ENCODE measurements around the gene ATP1B3.
"Not testable (repeated sequence)": the region's sequence is repeated elsewhere in the genome, so short reads cannot be mapped to it uniquely, and the experiment has no call there.

Gene ATP1B3

GRCh38 chr3:141945726-141946485, 69.5 kb downstream of the ATP1B3 start:
- DNase-seq (ENCODE audit: low read depth in 3 of 3), result no peak

- DNase-seq (ENCODE audit: low read depth in 3 of 3), result no peak
Measured at GRCh38 chr3:141949399-141949798, 73.0 kb downstream of the ATP1B3 start.

GRCh38 chr3:141949972-141950371, 73.5 kb downstream of the ATP1B3 start:
- no peak for DNase-seq (ENCODE audit: low read depth in 3 of 3)

GRCh38 chr3:141950572-141951493, 74.4 kb downstream of the ATP1B3 start:
- no peak for DNase-seq (ENCODE audit: low read depth in 3 of 3)

GRCh38 chr3:141952611-141953010, 76.2 kb downstream of the ATP1B3 start:
- no peak for DNase-seq (ENCODE audit: low read depth in 3 of 3)

GRCh38 chr3:141955175-141955574, 78.7 kb downstream of the ATP1B3 start:
- no peak for DNase-seq (ENCODE audit: low read depth in 3 of 3)

GRCh38 chr3:141959589-141960554, 83.4 kb downstream of the ATP1B3 start:
- DNase-seq (ENCODE audit: low read depth in 3 of 3), result no peak

GRCh38 chr3:141960731-141961130, 84.3 kb downstream of the ATP1B3 start:
- DNase-seq (ENCODE audit: low read depth in 3 of 3), result no peak

GRCh38 chr3:141963301-141963700, 86.9 kb downstream of the ATP1B3 start:
- no peak for DNase-seq (ENCODE audit: low read depth in 3 of 3)

GRCh38 chr3:141965471-141965870, 89.0 kb downstream of the ATP1B3 start:
- no peak for DNase-seq (ENCODE audit: low read depth in 3 of 3)

GRCh38 chr3:141969711-141970110, 93.3 kb downstream of the ATP1B3 start:
- DNase-seq (ENCODE audit: low read depth in 3 of 3), result no peak

- no peak for DNase-seq (ENCODE audit: low read depth in 3 of 3)
Measured at GRCh38 chr3:141971571-141971970, 95.1 kb downstream of the ATP1B3 start.

- no peak for DNase-seq (ENCODE audit: low read depth in 3 of 3)
Measured at GRCh38 chr3:141972399-141972798, 96.0 kb downstream of the ATP1B3 start.

GRCh38 chr3:141974777-141975176, 98.3 kb downstream of the ATP1B3 start:
- DNase-seq (ENCODE audit: low read depth in 3 of 3), result not testable (repeated sequence)
